ENCODE data around the gene GIGYF2.

- TF ChIP-seq CTCF (IDR thresholded peaks at IDR 0.05), result no peak
- no peak for TF ChIP-seq POLR2AphosphoS5 (IDR thresholded peaks at IDR 0.05)
- no peak for TF ChIP-seq POLR2A (IDR thresholded peaks at IDR 0.05)
Observed at GRCh38 chr2:232860593-232861241, 163.6 kb downstream of the GIGYF2 start.
